GM19193 (cell line): ENCODE data around the gene TNRC6A.

Experiments used
- POLR2A ChIP-seq: IDR thresholded peaks from 4 replicates; pipeline ENCODE4 v1.6.1; 2011; ENCODE audit not compliant: insufficient read depth, insufficient read length; ENCODE audit errors: extremely low read depth

The TNRC6A gene

GRCh38 chr16:24861461-24861860, 132.0 kb downstream of the TNRC6A start:
- no peak for TF ChIP-seq POLR2A

GRCh38 chr16:24863582-24864437, 134.4 kb downstream of the TNRC6A start:
- no peak for TF ChIP-seq POLR2A

GRCh38 chr16:24869033-24869432, 139.6 kb downstream of the TNRC6A start:
- TF ChIP-seq POLR2A = no peak

GRCh38 chr16:24871891-24872290, 142.4 kb downstream of the TNRC6A start:
- no peak for TF ChIP-seq POLR2A

GRCh38 chr16:24873028-24873427, 143.6 kb downstream of the TNRC6A start:
- TF ChIP-seq POLR2A = no peak

GRCh38 chr16:24875466-24875865, 146.0 kb downstream of the TNRC6A start:
- TF ChIP-seq POLR2A = no peak
